HG02884 (cell line): Measurements from ENCODE around the gene CAMK2A.
"Not testable (repeated sequence)": the region's sequence is repeated elsewhere in the genome, so short reads cannot be mapped to it uniquely, and the experiment has no call there.

Source experiments
- ATAC-seq: cut with Tn5 transposase; IDR thresholded peaks from one replicate; pipeline ENCODE4 v1.9.1; 2021; ENCODE audit warnings: mild to moderate bottlenecking, moderate library complexity; ENCODE audit not compliant: unreplicated experiment

Gene CAMK2A

DNA sequence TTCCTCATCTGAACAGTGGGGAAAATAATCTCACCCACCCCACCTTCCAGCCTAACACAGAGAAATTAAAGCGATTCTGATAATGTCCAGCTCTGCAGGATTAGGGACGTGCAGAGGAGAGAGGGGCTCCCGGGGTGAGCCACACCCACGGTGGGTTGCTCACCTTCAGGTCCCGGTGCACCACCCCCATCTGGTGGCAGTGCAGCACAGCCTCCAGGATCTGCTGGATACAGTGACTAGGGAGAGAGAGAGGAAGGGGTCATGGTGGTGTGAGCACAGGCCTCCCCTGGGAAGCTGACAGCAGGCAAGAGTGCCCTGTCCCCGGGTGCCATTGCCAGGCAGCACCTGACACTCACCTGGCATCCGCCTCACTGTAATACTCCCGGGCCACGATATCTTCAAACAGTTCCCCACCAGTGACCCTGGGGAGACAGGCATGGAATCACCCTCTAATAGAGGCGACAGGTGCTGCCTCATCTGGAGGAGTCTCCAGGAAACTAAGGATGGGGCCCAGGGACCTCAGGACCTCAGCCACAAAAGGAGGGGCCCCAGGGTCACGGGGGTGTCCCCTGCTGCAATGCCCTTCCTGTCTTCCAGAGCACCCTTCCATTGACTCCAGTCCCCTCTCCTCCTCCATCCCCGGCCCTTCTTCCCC, 33.0 kb downstream of the CAMK2A start:
- no peak for ATAC-seq

DNA sequence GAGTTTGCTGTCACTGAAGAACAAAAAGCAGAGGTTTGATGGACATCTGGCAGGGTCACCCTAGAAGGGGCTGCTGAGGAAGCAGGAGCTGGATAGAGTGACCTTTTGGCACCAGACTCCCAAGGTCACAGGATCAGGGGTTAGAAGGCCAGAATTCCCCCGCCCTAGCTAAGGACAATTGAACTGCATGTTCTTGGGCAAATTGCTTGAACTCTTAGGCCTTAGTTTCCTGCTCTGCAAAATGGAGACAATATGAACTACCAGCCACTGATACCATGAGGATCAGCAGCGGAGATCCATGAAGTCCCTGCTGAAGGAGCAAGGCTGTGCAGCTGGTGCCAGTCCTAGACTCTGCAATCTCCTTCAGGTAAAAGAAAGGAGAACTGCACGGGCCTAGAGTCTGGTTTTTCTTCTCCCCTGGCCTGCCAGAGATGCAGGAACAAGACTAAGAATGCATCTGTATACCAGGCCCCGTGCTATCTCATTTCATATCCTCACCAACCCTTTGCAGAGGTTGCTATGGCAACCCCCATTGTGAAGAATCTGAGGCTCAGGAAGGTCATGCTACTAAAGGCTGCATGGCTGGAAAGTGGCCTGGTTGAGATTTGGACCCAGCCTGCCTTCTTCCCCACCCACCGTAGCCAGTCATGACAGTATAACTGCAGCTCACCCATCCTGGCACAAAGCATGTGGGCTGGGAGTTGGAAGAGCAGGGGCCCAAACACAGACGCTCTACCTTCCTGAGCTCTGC, 33.7 kb downstream of the CAMK2A start:
- no peak for ATAC-seq

DNA sequence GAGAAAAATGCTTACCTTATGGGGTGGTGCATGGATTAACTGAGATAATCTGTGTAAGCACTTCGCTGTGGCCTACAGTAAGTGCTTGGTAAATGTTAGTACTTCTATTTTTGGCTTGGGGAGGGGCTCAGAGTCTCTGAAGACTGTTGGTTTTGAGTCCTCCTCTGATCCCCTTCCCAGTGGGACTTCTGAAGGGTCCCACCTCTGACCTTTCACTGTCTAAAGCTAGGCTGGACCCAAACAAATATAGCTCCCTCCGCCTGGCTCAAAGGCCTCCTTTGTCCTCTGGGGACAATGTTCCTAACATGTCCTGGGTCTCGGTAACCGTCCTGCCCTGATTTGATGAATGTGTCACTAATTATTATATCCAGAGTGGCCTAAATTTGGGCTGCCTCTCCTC, 34.8 kb downstream of the CAMK2A start:
- no peak for ATAC-seq

DNA sequence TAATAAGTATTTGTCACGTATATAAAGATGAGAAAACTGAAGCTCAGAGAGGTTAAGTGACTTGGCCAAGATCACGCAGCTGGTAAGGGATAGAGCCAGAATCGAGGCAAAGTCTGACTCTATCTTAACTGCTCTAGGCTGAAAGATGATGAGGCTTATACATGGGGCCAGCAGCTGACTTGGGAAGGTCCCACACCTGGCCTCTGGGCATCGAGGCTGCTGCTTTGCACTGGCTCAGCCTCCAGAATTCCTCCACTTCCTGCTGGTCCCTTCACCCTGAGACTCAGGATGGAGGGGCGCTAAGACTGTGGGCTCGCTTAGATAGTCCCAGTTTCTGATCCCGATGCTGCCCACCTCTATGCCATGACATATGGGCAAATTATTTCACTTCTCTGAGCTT, 35.2 kb downstream of the CAMK2A start:
- ATAC-seq = no peak

DNA sequence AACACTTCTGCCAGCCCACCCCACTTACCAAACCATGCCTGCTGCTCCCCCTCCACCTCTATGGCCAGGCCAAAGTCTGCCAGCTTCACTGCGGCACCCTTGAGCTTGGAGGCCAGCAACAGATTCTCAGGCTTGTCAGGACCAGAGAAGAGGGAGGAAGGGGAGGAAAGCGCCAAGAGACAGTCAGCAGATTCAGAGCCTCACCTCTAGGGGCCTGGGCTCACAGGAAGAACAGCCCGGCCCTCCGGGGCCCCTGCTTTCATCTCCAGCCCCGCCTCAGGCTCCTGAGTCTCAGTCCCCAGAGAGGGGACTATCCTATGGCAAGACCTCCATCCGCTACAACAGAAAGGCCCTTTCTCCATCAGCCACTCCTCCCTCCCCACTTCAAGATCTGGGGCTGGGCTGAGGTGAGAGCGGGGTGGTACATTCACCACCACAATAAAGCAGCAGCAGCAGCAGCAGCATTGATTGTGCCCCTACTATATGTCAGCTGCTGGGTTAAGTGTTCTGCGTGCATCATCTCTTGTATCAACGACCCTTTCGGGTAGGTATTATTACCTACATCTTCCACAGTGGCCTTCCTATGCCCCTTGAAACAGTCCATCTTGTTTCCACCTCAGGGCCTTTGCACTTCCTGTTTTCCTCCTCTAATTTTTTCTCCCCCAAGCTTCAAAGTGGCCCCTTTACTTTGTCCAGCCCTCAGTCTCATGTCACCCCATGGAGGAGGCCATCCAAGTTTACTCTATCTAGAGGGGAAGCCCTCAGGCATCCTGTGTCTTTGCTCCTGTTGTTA, 36.0 kb downstream of the CAMK2A start:
- ATAC-seq = no peak

DNA sequence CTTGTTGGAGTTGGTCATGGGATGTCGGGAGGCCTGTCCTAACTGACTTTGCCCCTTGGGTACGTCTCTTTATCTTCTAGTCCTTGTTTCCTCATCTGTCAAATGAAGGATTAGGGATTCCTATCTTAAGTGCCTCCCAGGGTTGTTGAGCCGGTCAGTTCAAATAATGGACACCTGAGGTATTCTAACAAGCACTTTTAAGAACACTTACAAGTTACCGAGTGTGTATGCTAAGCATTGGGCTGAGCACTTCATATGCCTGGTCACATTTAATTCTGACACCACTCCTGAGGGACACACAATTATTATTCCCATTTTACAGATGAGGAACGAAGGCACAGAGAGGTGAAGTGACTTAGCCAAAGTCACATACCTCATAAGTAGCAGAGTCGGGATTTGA, 37.1 kb downstream of the CAMK2A start:
- no peak for ATAC-seq

DNA sequence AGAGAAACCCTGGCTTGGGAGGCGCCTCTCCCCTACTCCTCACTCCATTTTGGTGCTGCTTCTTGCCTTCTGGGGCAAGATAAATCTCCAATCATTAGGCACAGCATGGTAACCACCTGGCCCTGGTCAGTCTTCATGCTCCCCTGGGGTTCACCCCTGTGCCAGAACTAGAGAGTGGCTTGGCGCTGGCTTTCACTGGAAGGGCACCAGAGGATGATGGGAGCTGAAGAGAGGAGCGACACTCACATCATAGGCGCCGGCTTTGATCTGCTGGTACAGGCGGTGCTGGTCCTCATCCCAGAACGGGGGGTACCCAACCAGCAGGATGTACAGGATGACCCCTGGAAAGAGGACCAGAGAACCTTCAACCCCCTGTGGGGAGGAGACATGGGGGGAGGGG, 38.1 kb downstream of the CAMK2A start:
- no peak for ATAC-seq

DNA sequence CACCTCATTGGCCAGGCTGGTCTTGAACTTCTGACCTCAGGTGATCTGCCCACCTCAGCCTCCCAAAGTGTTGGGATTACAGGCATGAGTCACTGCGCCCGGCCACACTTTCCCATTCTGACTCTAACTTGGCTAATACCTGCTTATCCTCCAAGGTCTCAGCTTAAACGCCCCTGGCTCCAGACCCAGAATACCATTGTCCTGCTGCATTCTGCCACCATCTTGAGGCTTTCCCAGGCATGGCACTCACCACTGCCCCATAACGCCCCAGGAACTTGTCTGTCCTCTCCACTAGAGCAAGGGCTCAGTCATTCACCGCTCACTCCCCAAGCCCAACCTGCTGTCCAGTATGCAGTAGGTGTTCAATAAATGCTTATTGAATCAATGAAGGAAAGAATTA, 39.8 kb downstream of the CAMK2A start:
- no peak for ATAC-seq

DNA sequence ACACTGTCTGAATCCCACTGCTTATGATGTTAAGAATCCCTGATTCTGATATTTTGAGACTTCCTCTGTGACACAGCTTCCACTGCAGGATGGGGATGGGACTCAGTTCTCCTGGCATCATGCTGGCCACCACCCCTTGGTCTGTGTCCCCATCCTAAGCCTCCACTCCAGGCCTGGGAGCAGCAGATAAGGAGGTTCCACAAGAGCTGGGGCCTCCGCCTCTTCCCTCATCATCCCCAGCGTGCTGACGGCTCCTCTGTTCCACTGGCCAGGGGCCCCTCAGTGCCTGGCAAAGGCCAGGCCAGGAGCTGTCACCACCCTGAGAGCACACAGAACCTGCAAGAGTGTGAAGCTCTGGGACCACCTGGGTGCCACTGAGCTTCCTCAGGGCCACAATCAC, 40.6 kb downstream of the CAMK2A start:
- no peak for ATAC-seq

DNA sequence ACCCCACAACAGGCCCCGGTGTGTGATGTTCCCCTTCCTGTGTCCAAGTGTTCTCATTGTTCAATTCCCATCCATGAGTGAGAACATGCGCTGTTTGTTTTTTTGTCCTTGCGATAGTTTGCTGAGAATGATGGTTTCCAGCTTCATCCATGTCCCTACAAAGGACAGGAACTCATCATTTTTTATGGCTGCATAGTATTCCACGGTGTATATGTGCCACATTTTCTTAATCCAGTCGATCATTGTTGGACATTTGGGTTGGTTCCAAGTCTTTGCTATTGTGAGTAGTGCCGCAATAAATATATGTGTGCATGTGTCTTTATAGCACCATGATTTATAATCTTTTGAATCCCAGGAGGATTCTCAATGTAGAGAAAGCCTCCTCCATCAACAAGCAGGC, 41.1 kb downstream of the CAMK2A start:
- ATAC-seq = not testable (repeated sequence)

DNA sequence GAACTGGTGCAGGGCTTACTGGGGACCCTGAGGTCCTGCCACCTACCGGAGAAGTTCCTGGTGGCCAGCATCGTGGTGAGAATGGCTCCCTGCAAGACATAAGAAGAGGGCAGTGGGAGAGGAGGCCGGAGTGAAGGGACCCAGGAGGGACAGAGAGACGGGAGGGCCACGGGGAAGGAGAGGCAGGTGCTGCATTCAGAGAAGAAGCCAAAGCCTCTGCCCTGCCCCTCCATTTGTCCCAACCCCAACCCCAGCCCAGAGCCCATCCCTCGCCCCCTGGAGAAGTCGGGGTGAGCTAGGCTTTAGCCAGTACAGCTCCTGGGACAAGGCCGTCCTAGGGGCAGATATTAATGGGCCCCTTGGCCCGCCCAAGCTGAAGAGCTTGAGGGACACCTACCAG, 41.8 kb downstream of the CAMK2A start:
- no peak for ATAC-seq

DNA sequence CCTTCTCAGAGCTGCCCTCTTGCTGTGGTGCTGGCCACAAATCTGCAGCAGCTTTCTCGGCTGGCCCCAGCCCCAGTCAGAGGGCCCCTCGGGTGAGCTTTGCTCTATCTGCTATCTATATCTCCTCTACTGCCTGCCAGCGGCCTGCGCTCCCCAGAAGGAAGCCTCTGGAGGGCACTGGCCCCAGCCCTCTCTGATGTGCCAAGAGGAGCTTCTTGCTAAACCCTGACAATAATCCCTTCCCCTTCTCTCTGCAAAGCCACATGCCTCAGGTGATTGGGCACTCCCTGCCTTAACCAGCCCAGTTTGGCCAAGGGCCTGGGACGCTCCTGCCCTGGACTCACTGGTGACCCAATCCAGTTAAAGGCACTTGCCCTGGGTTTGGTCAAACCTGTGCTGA, 42.7 kb downstream of the CAMK2A start:
- ATAC-seq = no peak

DNA sequence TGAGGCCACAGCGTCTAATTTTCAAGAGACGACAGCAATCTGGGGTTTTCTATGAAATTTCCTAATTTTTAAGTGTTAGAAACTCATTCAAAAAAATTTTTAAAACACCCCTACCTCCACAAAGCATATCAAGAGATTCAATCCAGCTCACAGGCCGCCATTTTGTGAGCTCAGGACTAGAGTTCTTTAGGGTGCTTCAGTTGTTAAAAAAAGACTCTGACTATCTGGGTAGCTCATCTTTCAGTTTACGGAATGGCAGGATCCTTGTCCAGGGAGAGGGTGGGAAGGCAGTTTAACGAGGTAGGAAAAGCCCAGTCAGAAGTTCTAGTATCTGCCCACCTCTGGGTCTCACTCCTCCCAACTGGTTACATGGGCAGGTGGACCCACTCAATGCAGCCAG, 43.1 kb downstream of the CAMK2A start:
- no peak for ATAC-seq

DNA sequence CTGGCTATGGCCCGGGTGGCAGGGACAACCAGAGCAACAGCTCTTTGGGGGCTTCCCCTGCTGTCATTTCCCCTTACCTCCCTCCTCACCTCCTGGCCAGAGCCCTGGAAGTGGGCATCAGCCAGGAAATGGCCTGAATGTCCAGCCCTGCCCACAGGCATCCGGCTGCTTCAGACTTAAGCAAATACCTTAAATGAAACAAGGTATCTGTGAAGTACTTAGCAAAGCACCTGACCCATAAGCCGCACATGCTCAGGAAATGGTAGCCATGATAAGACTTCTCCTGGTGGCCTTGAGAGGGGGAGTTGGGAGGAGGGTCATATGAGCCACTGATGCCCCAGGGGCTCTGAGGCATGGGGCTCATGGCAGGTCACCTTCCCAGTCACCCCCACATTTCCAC, 43.8 kb downstream of the CAMK2A start:
- ATAC-seq = no peak

DNA sequence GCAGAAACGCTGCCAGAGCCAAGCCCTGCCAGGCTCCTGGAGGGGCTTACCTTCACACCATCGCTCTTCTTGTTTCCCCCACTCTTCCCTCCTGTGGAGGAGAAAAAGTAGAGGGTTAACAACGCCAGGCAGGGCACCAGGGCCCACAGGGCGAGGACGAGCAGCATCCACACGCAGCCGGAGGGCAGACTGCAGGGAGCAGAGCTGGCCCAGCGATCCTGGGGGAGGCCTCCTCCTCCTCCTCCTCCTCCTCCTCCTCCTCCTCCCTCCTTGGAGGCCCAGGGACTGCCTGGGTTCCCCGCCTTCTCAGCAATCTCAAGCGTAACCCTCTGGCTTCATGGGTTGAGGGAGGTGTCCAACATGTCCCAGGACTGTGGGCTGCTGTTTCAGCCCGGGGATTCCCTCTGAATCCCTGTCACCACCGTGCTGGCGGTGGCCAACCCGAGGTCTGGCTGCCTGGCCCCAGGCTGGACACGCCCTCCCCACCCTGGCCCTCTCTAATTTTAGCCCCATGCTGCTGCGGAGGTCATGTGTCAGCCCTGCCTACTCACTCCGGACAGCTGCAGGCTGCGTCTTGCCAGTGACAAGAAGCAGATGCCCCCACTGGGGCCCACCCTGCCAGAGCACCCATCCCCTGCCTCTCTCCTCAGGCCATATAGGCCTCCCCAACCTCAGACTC, 44.3 kb downstream of the CAMK2A start:
- ATAC-seq = no peak

DNA sequence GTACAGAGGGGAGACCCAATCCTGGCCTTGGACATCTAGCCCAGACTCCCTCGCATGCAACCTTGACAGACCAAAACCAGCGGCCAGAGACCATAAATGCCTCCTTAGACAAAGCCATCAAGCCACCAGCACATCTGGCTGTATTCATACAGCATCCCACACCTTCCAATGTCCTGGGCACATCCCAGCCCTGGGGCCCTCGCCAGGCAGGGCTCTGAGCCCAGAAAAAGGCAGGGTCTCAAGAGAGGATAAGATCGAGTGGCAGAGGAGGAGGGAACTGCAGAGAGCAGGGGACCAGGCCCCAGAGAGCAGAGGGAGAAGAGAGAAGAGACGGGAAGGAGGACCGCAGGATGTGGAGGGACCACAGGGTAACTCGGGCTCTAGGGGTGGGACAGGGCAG, 45.4 kb downstream of the CAMK2A start:
- no peak for ATAC-seq

DNA sequence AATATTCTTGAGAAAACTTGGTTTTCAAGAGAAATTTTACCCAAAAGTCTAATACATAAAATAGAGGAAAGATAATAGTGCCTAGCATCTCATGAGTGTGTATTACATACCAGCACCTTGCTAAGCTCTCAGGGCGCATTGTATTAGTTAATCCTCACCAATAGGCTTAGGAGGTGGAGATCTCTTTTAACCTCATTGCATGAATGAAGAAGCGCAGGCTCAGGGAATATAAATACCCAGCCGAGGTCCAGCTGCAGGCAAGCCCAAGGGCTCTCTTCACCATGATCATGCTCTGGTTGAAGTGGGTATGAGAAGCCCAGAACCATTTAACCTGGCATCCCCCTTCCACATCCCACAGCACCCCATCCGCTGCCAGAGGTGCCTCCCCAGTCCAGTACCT, 46.0 kb downstream of the CAMK2A start:
- no peak for ATAC-seq

DNA sequence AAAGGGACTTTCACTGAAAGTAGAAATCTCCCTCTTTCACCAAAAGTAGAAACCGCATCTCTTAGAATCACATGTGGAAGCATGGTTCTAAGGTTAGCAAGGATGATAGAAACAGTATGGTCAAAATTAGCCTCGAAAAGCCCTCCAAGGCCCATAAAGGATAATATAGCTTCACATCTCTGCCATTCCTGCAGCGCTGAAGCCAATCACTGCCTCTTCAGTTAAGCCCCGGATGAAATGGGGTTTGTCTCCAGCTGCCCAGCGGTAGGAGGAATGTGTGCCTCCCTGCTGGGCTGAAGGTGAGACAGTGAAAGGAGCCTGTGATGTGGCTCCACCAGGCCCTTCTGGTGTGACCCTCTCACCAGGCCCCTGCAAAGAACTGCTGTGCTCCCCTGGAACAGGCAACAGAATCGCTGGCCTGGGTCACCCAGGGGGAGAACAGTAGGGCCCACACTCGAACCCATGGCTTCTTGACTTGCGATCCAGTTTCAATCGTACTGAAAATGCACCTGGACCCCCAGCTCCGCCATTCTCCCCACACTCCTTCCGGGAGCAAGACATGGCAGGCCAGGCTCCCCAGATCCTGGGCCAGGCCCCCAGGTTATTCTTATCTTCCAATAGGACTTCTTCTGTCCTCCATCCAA, 47.2 kb downstream of the CAMK2A start:
- no peak for ATAC-seq

DNA sequence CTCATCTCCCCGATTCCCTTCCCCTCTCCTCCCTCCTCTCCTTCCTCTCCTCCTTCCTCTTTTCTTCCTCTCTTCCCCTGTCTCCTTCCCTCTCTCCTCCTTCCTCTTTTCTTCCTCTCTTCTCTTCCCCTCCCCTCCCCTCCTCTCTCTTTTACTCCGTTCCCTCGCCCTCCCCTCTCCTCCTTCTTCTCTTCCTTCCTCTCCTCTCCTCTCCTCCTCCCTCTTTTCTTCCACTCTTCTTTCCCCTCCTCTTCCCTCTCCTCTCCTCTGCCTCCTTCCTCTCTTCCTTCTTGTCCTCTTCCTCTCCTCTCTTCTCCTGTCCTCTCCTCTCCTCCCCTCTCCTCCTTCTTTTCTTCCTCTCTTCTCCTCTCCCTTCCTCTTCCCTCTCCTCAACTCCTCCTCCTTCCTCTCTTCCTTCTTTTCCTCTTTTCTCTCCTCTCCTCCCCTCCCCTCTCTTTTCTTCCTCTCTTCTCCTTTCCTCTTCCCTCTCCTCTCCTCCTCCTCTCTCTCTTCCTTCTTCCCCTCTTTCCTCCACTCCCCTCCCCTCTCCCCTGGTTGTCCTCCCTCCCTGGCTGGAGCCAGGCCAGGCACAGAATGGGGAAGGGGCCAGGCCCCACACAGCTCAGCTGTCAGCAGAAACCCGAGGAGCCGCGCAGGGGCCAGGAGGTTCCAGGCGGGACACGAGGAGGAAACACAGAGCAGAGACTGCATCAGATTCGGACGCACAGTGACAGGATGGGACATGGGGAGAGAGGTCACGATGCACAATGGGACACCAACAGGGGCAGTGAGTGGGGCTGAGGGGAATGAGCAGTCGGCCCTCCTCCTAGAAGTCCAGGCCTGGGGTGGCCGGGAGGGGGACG, 48.0 kb downstream of the CAMK2A start:
- no peak for ATAC-seq

DNA sequence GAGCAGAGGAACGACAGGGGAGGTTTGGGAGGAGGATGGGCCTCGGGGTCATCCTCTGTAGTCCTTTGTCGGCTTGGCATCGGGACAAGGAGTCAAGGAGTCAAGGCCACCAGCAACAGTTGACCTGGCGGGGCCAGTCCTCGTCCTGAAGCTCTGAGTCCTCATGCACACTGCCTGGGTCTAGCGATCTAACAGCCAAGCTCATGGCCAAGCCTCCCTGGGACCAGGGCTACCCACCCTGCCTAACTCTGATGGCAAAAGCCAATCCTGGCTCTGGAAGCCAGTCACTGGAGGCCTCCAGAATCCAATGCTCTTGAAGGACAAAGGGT, 49.8 kb downstream of the CAMK2A start:
- no peak for ATAC-seq
